ENCODE results near the gene SLC7A8.

GRCh38 chr14:23141706-23142444 is 41.6 kb downstream of the SLC7A8 start:
- no peak for TF ChIP-seq EP300 (IDR thresholded peaks at IDR 0.05)
- no peak for TF ChIP-seq CTCF (IDR thresholded peaks at IDR 0.05)
- TF ChIP-seq POLR2A (IDR thresholded peaks at IDR 0.05): no peak

Measured in tibial nerve (tissue), 4 donors.